ENCODE data around the gene CASKIN1.

CASKIN1 gene

DNA sequence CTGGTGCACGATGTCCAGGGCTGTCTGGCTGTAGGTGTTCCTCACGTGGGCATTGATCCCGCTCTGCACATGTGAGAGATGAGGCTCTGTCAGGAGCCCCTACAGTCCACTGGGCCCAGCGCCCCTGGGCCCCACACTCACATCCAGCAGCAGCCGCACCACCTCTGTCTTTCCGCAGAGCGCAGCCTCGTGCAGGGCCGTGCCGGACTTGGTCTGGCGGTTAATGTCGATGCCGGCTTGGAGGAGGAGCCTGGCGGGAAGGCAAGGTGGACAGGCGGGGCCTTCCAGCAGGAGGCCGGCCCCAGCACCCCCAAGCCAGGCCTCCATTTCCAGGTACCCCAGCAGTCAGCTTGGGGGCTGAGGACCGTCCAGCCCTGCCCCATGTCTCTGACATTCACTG lies 9.2 kb downstream of the CASKIN1 start:
- H3K27ac ChIP-seq = no peak overlapping the region
- TF ChIP-seq, protein P1, sequence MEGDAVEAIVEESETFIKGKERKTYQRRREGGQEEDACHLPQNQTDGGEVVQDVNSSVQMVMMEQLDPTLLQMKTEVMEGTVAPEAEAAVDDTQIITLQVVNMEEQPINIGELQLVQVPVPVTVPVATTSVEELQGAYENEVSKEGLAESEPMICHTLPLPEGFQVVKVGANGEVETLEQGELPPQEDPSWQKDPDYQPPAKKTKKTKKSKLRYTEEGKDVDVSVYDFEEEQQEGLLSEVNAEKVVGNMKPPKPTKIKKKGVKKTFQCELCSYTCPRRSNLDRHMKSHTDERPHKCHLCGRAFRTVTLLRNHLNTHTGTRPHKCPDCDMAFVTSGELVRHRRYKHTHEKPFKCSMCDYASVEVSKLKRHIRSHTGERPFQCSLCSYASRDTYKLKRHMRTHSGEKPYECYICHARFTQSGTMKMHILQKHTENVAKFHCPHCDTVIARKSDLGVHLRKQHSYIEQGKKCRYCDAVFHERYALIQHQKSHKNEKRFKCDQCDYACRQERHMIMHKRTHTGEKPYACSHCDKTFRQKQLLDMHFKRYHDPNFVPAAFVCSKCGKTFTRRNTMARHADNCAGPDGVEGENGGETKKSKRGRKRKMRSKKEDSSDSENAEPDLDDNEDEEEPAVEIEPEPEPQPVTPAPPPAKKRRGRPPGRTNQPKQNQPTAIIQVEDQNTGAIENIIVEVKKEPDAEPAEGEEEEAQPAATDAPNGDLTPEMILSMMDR (IDR thresholded peaks at IDR 0.05) = no peak
- no peak for TF ChIP-seq ZFX (IDR thresholded peaks at IDR 0.05; ENCODE audit: borderline replicate concordance)

DNA sequence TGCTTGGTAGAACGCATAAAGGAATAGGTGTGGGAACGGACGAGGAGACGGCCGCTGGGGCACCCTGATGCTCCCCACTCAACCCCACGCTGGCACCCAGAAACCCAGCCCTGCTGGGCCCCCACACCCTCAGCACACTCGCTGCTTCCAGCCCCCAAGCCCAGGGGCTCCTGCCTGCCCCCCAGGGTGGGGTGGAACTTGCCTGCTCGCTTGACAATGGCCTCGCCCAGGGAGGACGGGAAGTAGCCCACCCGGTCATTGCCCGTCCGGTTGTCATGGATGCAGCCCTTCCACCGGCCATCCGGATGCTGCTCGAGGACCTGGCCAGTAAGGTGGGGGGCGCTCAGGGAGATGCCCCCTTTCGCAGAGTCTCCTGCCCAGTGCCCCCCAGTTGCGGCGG lies 9.9 kb downstream of the CASKIN1 start:
- H3K27ac ChIP-seq = no peak overlapping the region
- TF ChIP-seq ZFX (IDR thresholded peaks at IDR 0.05; ENCODE audit: borderline replicate concordance) = no peak
- TF ChIP-seq, protein P1 (IDR thresholded peaks at IDR 0.05) = no peak

GRCh38 chr16:2186064-2186463 lies 10.3 kb downstream of the CASKIN1 start:
- H3K27ac ChIP-seq = no peak overlapping the region
- TF ChIP-seq, protein P1 (IDR thresholded peaks at IDR 0.05) = no peak
- no peak for TF ChIP-seq ZFX (IDR thresholded peaks at IDR 0.05; ENCODE audit: borderline replicate concordance)

DNA sequence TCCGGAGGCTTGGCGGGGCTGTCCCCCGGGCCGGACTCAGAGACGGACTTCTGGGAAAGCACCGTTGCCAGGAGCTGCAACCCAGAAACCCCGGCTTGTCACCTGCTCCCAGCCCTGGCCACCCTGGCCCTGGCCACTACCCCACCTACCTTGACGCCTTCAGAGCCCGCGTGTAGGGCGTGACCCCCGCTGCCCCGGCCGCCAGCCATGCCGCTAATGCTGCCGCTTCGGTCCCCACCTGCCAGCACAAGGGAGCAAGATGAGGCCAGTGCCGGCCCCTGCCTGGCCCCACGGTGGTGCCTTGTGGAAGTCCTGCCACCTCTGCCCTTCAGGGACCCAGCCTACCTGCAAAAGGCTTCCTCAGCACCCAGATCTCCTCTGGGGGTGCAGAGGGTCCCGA lies 11.4 kb downstream of the CASKIN1 start:
- H3K27ac ChIP-seq = no peak overlapping the region
- TF ChIP-seq ZFX (IDR thresholded peaks at IDR 0.05; ENCODE audit: borderline replicate concordance) = no peak
- TF ChIP-seq, protein P1 (IDR thresholded peaks at IDR 0.05) = no peak

- H3K27ac ChIP-seq = no peak overlapping the region
- no peak for TF ChIP-seq ZFX (IDR thresholded peaks at IDR 0.05; ENCODE audit: borderline replicate concordance)
- TF ChIP-seq, protein P1 (IDR thresholded peaks at IDR 0.05) = no peak
Measured at GRCh38 chr16:2184346-2184745, 12.1 kb downstream of the CASKIN1 start.

DNA sequence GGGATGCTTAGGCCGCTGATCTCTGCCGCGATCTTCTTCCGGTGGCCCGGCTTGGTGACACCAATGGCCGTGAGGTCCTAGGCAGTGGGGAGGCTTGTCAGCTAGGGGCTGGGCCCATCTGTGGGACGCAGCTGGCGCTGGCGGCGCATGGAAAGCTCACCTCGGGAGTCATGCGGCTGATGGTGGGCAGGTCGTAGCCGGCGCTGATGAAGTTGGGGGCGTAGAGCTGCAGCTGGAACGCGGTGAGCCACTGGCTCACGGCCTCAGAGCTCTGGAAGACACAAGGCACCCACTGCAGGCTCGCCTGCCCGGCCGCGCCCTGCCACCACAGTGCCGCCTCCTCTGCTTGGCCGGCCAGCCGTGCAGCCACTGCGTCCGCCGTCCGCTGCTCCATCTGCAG lies 12.7 kb downstream of the CASKIN1 start:
- no peak for TF ChIP-seq ZFX (IDR thresholded peaks at IDR 0.05; ENCODE audit: borderline replicate concordance)
- TF ChIP-seq, protein P1 (IDR thresholded peaks at IDR 0.05) = no peak
- no peak overlapping the region for H3K27ac ChIP-seq

DNA sequence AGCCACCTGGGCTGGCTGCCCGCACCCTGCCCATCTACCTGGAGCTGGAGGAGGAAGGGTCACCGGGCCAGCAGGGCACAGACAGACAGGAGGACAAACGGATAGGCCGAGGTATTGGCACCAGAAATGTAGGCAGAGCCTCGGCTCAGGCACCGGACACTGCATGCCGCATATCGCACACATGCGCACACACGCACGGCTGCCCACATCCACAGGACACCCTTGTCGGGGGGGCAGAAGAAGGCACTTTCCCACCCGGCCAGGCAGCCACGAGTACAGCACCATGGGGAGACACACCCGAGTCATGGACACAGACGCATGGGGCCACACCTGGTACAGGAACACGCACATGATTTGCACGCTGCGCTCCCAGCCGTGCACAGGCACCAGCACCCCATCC lies 14.5 kb downstream of the CASKIN1 start:
- no peak overlapping the region for H3K27ac ChIP-seq
- TF ChIP-seq, protein P1 (IDR thresholded peaks at IDR 0.05) = no peak
- no peak for TF ChIP-seq ZFX (IDR thresholded peaks at IDR 0.05; ENCODE audit: borderline replicate concordance)
